Keratinocyte (primary cell): ENCODE results near the gene LMO2.

Source experiments
- CTCF ChIP-seq, 3 experiments: IDR thresholded peaks in 1 of 3; conservative IDR thresholded peaks in 1 of 3; optimal IDR thresholded peaks in 1 of 3; 2 replicates in 2 of 3; 3 replicates in 1 of 3; pipeline versions ENCODE3 to v1.5.1; 2011; ENCODE audit warnings: low read length in 3 of 3, mild to moderate bottlenecking in 3 of 3, moderate library complexity in 2 of 3, control low read depth in 1 of 3, inconsistent platforms in 1 of 3; ENCODE audit not compliant: insufficient read depth in 2 of 3; ENCODE audit errors: extremely low read depth in 1 of 3
- EZH2 ChIP-seq: IDR thresholded peaks from one replicate; pipeline ENCODE4 v1.6.1; 2012; ENCODE audit warnings: inconsistent platforms, mild to moderate bottlenecking, low read length, moderate library complexity

- no peak for TF ChIP-seq CTCF (optimal IDR thresholded peaks at IDR 0.05 in 1 of 3, IDR thresholded peaks at IDR 0.05 in 1 of 3, conservative IDR thresholded peaks at IDR 0.05 in 1 of 3; ENCODE audit: extremely low read depth in 1 of 3, insufficient read depth in 2 of 3, low read length in 3 of 3)
- TF ChIP-seq EZH2 = no peak
Observed at GRCh38 chr11:33855500-33855899, 36.4 kb downstream of the LMO2 start.
